T-helper 2 cell treated with Interferon-gamma antibody and Interleukin-4, amounts not matched to agents 100 ng/mL and 5 ng/mL, for 36 hours (primary cell): ENCODE results near the gene ADNP2. TPM values are rescaled to one million over a fixed set of nuclear protein-coding genes. Genes with fewer than 3 reads are reported as not detected.
"Not testable (repeated sequence)": the region's sequence is repeated elsewhere in the genome, so short reads cannot be mapped to it uniquely, and the experiment has no call there.

Experiments used
- intact Hi-C: fragments of 100-400 bp; cut with micrococcal nuclease; formaldehyde crosslinking; loops from one replicate; pipeline ENCODE4 v1.15.1; 2023
- total RNA-seq: library from RNA; stranded (reverse); gene quantifications from 2 replicates; pipeline ENCODE4 v1.2.3, GENCODE V29; 2022

Gene ADNP2
- total RNA-seq, 1 donor from 2014 or later = 27.1 TPM

DNA sequence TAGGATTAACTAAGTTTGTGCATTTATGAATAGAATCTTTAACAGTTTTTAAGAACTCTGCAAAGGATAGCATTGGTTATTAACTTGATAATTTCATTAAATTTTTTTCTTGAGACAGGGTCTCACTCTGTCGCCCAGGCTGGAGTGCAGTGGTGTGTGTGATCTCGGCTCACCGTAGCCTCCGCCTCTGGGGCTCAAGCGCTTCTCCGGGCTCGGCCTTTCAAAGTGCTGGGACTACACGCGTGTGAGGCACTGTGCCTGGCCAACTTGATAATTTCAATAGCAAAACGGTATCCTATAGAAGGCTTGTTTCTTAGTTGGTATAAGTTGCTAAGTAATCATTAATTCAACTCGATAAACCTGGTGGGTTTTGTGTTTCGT, 38.0 kb downstream of the ADNP2 start:
- intact Hi-C loops = loop anchor here (1.0 to 2.0 kb wide), 2 partner anchors 38 to 113 kb away; partner anchors contain the start of genes ADNP2 and RBFA

DNA sequence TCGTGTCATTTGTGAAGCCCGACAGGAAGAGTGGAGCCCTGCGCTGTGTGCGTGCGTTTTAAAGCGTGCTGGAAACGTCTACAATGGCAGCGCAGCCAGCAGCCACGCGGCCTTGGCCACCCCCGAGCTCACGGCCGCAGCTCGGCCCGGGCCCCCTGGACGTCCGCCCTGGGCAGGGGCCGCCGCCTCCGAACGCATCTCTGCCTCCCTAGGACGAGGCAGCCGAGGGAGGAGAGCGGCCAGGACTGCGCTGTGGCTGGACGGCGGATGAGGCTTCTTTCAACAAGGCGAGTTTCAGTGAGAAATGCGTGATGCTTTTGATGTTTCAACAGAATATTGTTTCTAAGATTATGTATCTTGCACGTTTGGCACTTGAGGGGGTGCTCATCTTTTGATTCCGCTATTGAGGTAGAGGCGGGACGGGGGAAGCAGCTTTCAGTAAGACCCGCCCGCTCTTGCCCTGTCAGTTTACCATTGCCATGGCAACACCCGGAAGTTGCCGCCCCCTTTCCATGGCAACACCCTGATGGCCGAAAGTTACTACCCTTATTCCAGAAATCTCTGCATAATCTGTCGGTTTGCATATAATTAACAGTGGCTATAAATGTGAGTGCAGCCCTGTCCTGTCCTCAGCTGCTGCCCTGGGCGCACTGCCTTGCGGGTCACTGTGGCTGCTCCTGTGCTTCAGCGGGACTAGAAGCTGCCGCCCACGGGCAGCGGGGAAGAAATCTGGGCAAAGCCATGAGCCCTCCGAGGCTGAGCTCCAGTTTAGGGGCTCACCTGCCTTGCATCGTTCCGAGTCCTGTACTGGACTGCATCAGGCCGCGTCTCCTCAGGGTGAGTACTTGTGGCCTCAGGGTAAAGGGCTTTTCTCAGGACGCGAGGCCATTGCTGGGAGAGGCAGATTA, 38.6 kb downstream of the ADNP2 start:
- intact Hi-C loops = loop anchor here (1.0 to 2.0 kb wide), 2 partner anchors 39 to 113 kb away; partner anchors contain the start of genes ADNP2 and RBFA

DNA sequence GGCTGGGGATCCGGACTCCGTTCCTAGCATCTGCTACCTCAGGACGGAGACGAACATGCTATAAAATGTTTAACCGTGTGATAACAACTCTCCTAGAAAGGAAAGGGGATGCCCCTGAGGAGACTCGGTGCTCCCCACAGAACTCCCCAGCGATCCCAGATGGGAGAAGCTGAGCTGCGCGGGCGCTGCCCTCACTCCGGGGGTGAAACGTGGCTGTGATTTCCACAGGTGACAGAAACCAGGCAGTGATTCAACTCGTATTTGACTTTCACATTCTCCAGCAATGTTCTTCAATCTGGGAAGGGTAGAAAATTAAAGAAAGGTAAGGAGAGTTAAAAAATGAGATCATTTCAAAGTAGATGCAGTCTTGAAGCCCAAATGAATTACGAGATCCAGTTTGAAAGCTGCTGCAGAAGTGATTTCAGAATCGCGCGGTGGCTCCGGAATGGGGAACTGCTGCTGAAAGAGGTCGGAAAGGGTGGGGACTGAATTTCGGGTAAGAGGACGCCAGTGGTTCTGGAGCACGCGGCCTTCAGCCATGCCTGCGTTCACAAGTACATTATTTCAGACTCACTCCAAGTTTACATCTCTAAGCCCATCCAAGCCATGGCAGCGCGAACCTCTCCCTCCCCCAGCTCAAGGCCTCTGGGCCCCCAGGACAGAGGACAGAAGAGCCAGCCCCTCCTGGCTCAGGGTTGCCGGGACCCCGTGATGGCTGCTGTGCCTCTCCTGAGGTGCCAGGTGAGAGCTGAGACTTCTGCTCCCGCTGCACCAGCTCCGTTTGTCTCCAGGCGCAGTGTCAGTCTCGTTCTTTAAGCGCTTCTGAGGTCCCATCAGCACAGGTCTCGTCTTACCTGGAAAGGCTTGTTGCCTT, 39.5 kb downstream of the ADNP2 start:
- intact Hi-C loops = no loop called here

DNA sequence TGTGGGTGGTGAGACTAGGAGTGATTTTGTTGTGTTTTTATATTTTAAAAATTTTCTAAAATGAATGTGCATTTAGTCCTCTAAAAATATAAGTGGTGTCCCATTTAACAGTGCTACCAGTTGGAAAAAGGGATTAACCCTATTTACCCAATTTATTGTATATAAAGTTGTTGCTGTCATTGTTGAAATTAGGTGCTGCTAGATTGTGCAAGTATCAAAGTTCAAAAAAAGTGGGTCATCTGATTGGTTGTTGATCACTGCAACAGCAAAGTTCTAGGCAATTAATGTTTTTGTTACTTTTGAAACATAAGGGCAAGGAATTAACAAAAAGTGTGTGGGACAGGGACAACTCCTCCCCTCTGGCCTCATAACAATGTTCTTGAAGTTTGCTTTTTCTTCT, 40.6 kb downstream of the ADNP2 start:
- intact Hi-C loops = no loop called here

DNA sequence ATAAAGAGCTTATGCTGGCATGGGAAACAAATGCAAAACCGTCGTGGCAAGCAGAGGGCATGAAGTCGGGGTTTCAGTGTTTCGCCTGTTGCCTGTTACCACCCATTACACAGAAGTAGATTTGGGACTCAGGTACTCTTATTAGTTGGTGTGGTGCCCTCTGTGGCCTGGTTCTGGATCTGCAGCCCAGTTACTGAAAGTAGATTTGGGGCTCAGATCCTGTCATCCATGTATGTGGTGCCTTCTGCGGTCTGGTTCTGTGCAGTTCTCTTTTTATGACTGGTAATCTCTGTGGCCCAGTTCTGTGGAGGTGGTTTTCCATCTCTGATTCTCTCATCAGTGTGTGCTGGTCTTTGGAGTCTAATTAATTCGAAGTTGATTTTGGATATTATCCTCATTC, 45.2 kb downstream of the ADNP2 start:
- intact Hi-C loops = no loop called here

DNA sequence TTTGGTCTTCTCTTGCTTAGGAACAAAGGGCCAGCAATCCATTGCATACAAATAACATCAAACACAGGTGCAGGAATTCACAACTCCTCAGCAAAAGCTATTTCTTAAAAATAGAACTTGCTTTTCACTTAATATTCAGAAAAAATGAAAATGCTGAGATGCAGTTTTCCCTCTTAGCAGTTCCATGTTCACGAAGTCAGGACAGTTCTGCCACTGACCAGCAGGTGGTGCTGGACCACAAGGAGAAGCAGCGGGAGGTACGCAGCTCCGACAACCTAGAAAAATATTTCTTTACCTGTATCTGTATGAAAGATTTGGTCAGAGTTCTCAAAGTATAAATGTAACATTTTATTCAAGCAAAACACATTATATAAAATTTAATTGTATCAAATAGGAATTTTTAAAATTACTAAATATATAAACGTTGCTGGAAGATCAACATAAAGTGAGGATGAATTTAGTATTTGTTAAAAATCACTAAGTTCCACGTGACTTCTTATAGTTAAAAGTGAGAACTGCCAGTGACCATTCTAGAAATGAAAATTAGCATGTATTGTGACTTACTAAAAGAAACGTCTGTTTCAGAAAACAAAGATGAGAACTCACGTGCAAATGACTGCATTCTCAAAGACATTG, 48.8 kb downstream of the ADNP2 start:
- intact Hi-C loops = no loop called here

DNA sequence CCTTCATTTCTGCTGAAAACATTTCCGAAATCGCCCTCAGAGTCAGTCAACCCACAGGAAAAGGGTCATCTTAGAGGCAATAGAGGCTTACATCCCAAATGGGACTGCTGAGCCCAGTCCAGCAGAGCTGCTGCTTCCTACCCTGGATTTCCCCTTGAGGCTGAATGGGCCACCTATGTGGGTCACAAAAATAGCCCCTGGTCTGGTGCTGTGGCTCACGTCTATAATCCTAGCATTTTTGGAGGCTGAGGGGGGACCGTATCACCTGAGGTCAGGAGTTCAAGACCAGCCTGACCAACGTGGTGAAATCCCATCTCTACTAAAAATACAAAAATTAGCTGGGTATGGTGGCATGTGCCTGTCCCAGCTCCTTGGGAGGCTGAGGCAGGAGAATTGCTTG, 49.3 kb downstream of the ADNP2 start:
- intact Hi-C loops = no loop called here

DNA sequence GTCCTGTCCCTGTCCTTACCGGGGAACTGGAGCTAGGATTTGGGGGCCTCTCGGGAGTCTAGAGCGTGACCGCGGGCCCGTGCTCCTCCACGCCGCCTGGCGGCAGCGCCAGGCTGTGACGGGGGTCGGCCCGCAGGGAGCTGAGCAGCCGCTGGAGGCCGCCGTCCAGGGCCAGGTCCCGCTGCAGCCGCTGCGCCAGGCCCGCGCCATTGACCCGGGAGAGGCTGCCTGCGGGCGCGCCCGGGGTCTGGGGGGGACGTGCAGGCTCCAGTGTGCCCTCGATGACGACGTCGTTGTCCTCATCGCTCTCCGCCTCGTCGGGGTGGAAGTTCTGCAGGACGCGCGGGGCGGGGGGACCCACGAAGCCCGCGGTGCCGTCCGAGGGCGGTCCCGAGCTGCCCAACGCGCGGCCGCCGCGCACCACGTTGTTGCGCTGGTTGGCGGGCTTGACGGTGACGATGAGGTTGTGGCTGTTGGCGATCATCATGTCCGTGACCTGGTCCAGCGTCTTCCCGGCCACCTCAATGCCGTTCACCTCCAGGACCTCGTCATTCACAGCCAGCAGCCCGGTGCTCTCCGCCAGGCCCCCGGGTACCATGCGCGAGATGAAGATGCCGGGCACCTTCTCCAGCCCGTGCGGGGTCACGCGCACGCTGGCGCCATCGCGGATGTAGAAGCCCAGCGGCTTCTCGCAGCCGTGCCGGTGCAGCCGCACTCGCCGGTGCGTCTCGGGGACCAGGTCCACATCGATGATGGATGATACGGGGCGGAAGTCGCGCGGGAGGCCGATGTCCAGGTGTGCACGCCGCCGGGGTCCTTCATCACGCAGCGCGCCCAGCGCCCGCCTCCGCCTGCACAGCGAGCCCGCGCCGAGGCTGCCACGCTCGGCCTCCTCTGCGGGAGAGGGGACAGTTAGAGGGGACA, 50.9 kb downstream of the ADNP2 start:
- intact Hi-C loops = no loop called here

DNA sequence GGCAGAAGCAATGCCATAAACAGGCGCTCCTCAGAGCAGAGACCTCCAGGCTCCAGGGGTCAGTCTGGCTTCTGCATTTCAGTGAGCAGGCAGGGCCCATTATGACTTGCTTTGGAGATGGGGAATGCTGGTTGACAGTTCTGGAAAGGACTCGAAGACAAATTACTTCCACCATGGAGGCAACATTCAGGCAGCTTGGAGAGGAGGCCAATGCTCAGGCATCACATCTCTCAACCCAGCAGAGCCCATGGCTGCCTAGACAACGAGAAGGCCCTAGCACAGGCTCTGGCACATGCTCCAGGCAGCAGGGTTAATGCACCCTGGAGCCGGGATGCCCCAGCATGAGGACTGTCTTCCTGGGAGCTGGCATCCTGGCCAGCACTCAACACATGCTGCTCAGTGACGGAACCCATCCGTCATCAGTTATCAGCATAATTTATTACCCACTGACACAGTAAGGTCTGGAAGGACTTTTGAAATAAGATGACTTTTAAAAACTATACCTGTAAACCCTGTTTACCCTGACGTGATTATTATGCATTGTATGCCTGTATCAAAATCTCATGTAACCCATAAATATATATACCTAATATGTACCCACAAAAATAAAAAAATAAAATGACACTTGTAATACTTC, 52.8 kb downstream of the ADNP2 start:
- intact Hi-C loops = no loop called here

DNA sequence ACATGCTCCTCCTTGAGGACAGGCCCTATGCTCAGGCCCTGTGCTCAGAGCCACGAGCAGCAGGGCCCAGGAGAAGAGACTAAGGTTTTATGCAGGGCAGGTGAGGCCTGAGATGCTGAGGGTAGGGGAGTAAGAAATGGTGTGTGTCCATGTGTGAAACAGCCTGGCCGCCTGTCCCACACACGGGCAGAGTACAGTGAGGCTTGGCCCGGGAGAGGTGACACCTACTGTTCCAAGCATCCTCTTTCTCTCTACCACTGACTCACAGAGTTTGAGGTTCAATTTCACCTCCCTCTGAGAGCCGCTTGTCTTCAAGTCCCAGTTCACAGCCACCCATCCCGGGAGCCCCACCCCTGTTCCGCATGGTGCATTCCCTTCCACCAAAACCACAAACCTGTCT, 54.1 kb downstream of the ADNP2 start:
- intact Hi-C loops = no loop called here

DNA sequence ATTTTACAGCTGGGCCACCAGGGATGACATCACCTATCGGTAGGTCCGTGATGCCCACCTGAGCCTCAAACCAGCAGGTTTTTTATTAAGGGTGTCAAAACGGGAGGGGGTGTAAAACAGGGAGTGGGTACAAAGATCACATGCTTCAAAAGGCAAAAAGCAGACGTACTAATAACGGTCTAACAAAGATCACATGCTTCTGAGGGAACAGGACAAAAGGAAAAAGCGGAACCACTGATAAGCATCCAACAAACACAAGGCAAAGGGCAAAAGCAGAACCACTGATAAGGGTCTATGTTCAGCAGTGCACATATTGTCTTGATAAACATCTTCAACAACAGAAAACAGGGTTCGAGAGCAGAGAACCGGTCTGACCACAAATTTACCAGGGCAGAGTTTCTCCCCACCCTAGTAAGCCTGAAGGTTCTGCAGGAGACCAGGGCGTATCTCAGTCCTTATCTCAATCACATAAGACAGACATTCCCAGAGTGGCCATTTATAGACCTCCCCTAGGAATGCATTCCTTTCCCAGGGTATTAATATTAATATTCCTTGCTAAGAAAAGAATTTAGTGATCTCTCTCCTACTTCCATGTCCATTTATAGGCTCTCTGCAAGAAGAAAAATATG, 55.8 kb downstream of the ADNP2 start:
- intact Hi-C loops = not testable (repeated sequence)

DNA sequence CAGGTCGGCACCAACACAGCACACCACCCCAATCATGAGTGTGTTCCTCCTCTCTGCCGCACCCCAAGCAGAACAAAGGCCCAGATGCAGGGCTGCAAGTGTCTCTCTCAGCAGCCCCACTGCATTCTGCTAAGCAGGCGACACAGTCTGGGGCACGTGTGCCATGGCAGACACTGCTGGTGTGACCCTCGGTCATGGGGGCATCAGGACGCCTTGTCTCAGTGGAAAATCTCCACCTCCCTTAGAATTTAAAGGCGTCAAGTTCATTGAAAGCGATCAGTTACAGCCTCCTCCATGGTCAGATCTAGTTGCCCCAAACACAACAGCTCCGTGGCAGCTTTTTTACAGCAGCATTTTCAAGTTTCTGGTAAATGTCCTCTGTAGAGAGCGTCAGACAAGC, 57.2 kb downstream of the ADNP2 start:
- intact Hi-C loops = no loop called here

DNA sequence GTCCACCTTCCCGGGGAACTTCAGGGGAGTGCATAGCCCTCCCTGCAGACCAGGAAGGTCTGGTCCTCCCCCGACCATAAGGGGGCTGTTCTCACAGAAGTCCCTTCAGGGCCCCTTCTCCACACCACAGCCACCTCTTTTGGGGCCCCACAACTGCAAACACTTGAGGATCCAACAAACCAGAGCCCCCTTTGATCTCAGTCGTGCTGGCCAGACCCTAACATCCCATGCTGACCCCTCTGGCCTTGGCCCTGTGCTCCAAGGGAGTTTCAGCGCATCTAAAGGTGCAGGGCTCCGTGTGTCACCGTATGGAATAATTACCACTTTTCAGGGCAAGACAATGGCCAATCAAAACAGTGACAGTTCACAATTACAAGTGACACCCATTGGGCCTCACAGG, 57.7 kb downstream of the ADNP2 start:
- intact Hi-C loops = no loop called here

DNA sequence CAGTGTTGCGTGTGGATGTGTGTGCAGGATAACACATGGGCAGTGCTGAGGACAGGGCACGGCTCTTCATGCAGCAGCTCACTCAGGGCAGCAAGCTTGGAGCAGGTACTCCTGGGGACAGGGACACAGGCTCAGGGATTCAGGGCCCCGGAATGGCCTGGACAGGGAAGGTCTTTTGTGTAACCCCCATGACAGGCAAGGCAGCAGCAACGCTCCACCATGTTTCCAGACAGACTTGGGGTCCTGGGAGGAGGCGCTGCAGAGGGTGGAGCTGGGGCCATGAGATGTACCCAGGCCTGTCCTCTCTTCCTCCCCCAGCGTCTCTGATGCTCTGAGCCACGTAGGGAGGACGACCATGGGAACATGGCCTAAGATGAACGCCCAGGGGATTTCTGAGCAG, 58.3 kb downstream of the ADNP2 start:
- intact Hi-C loops = no loop called here

DNA sequence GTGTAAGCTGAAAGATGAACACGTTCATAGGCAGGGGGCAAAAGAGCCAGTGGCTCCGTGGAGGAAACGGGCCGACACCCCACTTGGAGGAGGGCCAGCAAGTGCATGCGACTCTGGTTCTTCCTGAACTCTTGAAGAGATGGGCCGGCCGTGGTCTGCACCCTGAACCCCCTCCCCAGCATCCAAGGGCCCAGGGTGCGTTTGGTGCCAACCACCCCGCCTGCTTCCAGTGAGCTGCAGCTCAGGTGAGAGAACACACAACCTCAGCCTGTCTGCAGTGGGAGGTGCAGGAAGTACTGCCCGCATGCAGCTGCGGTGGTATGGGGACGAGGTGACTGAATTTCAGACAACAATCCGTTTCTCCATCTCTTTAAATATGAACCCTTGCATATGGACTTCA, 58.9 kb downstream of the ADNP2 start:
- intact Hi-C loops = no loop called here

DNA sequence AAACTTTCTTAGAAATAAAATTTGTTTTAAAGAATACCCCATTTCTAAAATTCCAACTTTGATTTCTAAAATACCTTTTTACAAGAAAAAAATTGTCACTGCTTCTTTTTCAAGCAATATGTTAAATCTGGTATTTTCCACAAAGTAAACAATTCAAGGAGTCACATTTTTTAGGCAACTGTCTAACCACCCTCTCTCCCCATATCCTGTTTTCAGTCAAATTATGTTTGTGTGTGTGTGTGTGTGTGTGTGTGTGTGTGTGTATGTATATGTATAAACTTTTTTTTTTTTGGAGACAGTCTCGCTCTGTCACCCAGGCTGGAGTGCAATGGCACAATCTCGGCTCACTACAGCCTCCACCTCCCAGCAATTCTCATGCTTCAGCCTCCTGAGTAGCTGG, 59.3 kb downstream of the ADNP2 start:
- intact Hi-C loops = no loop called here

DNA sequence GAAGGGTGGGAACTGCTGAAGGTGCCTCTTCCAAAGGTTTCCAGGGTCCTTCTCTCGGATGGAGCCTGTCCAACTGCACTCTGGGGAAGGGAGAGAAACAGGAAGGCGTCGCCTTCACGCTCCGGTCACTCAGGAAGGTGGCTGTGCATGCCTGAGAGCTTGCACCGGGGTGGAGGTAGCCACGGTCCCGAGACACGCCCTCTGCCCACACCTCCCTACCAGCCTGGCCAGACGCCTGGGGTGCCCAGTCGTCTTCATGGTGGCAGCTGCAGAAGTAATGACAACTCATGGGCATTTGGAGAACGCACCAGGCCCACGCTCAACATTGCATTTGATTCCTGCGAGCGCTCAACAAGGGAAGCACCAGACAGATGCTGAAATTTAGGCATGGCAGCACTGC, 59.9 kb downstream of the ADNP2 start:
- intact Hi-C loops = no loop called here

DNA sequence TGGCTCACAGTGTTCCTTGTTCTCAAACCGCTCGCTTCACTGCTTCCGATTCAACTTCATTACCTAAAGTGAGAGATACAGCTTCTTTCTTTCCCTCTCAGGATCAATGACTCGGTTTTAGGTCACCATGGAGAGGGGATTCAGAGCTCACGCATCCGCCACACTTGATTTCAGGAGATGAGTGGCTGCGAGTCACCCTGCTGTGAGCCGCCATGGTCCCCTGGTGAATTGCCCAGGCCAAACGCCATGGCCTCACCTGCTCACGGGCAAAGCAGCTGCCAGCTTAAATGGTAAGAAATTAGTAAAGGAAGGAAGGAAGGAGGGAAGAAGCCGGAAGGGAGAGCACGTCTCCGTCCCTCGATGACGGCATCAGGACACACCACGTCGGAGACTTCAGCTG, 60.5 kb downstream of the ADNP2 start:
- intact Hi-C loops = no loop called here

DNA sequence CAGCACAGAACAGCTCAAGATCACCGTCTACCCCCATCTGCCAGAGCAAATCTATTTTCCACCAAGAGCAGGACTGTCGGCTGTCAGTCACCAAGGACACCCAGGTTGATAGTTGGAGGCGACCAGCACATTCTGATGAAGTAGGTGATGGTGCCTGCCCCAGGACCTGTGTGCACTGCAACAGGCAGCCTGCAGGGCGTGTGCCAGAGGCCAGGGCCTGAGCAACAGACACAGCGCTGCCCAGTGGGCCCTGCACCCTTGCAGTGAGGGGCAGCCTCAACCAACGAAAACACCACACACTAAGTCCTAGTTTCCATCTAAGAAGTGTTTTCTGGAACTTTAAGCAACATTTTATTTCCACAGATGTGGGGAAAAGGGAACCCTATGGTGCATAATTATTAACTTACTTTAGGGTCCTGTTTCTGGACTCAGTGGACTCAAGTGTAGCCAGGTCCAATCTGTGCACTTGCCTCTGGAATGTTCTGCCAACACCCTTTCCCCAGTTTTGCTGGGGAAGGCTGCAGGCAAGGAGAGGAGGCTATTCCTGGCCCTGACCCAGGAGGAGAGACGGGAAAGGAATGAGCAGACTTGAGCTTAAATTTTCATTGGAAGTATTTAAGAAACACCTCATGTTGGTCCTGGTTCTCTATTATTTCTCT, 61.5 kb downstream of the ADNP2 start:
- intact Hi-C loops = no loop called here
